AG04449 (cell line): ENCODE measurements around the gene BABAM2.

Experiments used
- CTCF ChIA-PET: fragments of 350-600 bp; formaldehyde crosslinking; extraction: SDS; loops from one replicate; lab custom pipeline; 2021; ENCODE audit warnings: antibody characterized with exemption; lab: Yijun Ruan, JAX
- POLR2A ChIA-PET: fragments of 400-600, 350-600 bp; formaldehyde crosslinking; extraction: SDS; loops from one replicate; lab custom pipeline; 2020; ENCODE audit warnings: antibody characterized with exemption, inconsistent platforms; lab: Yijun Ruan, JAX
- DNase-seq: peaks from one replicate; pipeline ENCODE4 v3.0.0-alpha.2; 2010; ENCODE audit warnings: low read depth, low spot score
- H3K4me3 ChIP-seq: 2 replicates; pipeline ENCODE4 v1.5.1; 2011; ENCODE audit warnings: low read depth, mild to moderate bottlenecking, control low read depth, low read length
- TF ChIP-seq, protein P1 (sequence below): IDR thresholded peaks from one replicate; pipeline ENCODE4 v1.5.1; 2011; ENCODE audit warnings: mild to moderate bottlenecking, moderate library complexity, low read length, control low read depth, inconsistent platforms; ENCODE audit not compliant: insufficient read depth; ENCODE audit errors: missing control alignments

BABAM2 gene

DNA sequence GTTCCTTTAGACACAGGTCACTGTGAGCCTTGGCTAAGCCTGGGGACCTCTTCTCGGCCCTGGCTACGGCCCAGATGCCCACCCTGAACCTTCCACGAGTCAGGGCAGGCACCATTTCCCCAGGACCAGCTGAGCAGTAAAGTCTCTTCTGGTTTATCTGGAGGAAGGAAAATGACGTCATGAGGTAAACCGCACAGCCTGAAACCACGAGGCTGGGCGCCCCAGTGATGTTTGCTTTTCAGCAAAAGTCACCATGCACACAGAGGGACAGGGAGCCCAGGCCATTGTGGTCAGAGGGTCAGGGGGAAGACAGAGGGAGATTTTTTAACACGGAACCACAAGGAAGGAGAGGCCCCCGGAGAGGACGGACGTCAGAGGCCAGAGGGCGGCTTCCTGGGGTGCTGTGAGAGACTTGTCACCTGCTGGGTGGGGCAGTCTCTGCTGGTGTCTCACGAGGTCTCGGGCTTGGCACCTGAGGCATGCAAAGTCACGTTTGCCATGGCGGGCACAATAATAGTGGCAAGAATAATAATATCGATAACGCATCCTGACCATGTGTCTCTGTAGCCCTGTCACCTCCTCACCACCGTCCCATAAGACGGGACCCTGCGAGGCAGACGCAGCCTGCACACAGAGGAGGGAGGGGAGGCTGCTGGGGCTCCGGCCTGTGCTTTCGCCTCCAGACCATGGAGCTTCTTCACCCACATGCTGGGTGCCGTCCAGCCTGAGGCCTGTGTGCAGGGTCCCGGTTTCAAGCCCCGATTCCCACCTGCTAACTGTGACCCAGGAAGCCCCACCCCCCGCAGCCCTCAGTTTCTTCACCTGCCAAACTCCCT lies 468.9 kb downstream of the BABAM2 start:
- TF ChIP-seq, protein P1, sequence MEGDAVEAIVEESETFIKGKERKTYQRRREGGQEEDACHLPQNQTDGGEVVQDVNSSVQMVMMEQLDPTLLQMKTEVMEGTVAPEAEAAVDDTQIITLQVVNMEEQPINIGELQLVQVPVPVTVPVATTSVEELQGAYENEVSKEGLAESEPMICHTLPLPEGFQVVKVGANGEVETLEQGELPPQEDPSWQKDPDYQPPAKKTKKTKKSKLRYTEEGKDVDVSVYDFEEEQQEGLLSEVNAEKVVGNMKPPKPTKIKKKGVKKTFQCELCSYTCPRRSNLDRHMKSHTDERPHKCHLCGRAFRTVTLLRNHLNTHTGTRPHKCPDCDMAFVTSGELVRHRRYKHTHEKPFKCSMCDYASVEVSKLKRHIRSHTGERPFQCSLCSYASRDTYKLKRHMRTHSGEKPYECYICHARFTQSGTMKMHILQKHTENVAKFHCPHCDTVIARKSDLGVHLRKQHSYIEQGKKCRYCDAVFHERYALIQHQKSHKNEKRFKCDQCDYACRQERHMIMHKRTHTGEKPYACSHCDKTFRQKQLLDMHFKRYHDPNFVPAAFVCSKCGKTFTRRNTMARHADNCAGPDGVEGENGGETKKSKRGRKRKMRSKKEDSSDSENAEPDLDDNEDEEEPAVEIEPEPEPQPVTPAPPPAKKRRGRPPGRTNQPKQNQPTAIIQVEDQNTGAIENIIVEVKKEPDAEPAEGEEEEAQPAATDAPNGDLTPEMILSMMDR: no peak
- no peak overlapping the region for H3K4me3 ChIP-seq
- no peak for DNase-seq
- POLR2A ChIA-PET: no interaction called here
- CTCF ChIA-PET: no interaction called here

DNA sequence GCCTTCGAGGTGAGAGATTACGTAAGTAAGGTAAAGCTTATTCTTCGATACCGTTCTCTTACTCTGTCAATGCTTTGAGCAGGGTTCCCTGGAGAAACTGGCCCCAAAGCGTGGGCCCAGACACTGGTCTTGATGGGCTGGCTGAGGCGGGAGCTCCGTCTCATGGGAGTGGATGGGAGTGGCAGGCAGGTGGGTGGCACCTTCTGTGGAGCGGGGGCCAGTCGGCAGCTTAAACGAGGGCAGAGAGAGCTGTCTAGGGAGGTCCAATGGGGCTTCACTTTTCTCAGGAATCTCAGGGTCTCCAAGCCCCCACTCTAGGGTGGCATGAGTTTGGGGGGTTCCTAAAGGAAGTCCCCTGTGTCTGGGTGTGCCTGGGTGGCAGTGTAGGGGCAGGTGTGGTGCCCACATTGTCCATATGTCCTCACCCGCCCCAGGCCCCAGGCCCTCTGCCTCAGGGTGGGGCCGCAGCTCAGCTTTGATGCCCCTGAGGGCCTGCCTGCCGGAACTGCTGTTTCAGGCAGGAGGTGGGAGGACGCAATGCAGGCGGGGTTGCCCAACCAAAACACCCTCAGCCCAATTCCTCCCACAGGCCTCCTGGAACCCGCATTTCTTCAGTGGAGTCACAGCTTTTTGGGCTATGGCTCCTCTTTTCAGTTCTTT lies 469.7 kb downstream of the BABAM2 start:
- no peak overlapping the region for H3K4me3 ChIP-seq
- POLR2A ChIA-PET: no interaction called here
- CTCF ChIA-PET: interaction anchor here (1.1 kb wide), 1 partner anchor 10 kb away, joined by 3 read pairs; no protein-coding TSS in a partner anchor
- no peak for DNase-seq
- TF ChIP-seq, protein P1: no peak

DNA sequence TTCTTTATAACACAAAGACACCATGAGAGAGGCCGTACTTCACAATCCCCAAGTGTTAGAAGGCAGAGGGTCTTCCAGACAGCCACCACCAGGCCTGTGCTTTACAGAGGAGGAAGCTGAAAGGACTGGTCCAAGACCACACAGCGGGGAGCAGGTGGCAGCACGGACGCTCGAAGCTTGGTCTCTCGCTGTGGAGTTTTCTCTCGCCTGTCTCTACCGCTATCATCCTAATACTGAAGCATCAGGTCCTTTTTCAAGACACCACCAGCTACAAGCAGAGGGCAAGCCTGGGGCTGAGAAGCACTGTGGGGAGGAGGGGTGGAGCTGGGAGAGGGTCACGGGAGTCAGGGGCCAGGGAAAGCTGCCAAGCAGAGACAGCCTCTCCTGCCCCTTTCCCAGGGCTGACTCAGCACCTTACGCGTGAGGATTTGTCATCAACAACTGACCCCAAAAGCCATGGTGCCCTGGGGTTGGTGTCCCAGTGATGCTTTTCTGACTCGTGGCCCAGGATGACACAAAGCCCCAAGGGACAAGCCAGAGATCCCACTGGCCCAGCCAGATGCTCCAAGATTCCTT lies 470.3 kb downstream of the BABAM2 start:
- POLR2A ChIA-PET: no interaction called here
- no peak overlapping the region for H3K4me3 ChIP-seq
- CTCF ChIA-PET: interaction anchor here (1.1 kb wide), 1 partner anchor 9 kb away, joined by 3 read pairs; no protein-coding TSS in a partner anchor
- no peak for DNase-seq
- TF ChIP-seq, protein P1: no peak

DNA sequence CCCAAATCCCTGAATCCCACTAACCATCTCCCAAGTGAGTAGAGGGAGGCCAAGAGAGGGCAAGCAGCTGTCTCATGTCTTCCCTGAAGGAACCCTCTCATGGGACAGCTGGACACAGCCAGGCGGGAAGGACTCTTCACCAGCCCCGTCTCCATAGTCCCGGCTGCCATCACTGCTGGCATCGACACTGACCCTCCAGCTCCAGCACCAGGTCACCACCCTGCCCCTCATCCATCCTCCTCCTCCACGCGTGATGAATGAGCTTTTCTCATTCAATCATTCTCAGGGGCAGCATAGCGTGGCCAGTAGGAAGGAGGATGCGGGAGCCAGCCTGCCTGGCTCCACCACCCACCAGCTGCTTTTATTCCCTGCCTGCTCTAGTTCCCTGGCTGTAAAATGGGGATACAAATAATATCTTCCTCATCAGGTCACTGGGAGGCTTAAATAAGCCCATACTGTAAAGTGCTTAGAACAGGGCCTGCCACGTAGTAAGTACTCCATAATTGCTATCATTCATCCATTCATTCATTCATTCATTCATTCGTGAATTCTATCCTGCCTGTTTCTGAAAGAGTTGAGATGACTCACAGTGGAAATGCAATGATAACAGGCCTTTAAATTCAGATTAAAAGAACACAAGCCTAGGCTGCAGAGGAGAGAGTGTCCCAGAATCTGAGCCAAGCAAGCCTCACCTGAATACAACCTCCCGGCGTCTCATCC lies 471.6 kb downstream of the BABAM2 start:
- DNase-seq: no peak
- H3K4me3 ChIP-seq: no peak overlapping the region
- TF ChIP-seq, protein P1: no peak
- CTCF ChIA-PET: no interaction called here
- POLR2A ChIA-PET: no interaction called here

DNA sequence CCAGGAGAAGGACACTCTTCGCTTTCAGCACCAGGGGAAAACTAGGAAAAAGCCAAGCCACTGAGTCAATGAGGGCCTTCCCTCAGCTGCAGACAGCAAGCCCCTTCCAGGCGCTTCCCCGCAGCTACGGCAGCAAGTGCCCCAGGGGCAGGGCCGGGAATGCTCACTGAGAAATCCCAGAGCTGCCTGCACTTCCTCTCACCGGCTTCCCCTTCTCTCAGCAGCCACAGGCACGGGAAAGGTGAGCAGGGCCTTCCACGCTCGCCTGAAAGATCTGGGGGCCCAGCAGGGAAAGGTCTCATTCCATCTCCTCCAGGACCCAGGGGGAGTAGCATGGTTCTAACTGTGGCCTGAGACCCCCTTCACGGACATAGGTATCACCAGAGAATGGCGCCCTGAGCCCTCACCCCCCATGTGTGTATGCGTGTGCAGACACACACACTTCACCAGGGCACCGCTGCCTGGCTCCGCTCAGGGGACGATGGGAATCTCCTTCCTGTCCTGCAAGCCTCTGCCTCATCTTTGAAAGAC lies 472.5 kb downstream of the BABAM2 start:
- CTCF ChIA-PET: no interaction called here
- TF ChIP-seq, protein P1: no peak
- POLR2A ChIA-PET: no interaction called here
- no peak for DNase-seq
- no peak overlapping the region for H3K4me3 ChIP-seq
